Tibial nerve (tissue), 4 donors: ENCODE results near the gene MLKL. TPM values are rescaled to one million over a fixed set of nuclear protein-coding genes. Genes with fewer than 3 reads are reported as not detected.
A peak's percentile ranks its signal among the peaks of the same experiment; 100 is the strongest.

Experiments
- DNase-seq, 2 donors: peaks; one replicate each; pipeline ENCODE4 v3.0.0-alpha.2; 2019; ENCODE audit warnings: low spot score in 2 of 2
- H3K27ac ChIP-seq, 4 donors: fragments of 200-600 bp; sonication (generic) in 3 of 4; one replicate each; pipeline ENCODE4 v1.5.1; 2017 to 2019; ENCODE audit warnings: mild to moderate bottlenecking in 1 of 4
- H3K27me3 ChIP-seq, 2 donors: fragments of 200-600 bp; sonication (generic) in 1 of 2; one replicate each; pipeline versions ENCODE4 v1.5.1 to v1.6.0; 2017 to 2019
- H3K36me3 ChIP-seq, 3 donors: fragments of 200-600 bp; sonication (generic); one replicate each; pipeline ENCODE4 v1.5.1; 2018 to 2019
- H3K4me1 ChIP-seq, 4 donors: fragments of 200-600 bp; sonication (generic) in 3 of 4; one replicate each; pipeline ENCODE4 v1.5.1; 2017 to 2019
- H3K4me3 ChIP-seq, 4 donors: fragments of 200-600 bp; sonication (generic) in 3 of 4; one replicate each; pipeline ENCODE4 v1.5.1; 2017 to 2019; ENCODE audit warnings: mild to moderate bottlenecking in 1 of 4, moderate library complexity in 1 of 4
- H3K9me3 ChIP-seq, 4 donors: fragments of 200-600 bp; sonication (generic) in 3 of 4; one replicate each; pipeline ENCODE4 v1.5.1; 2017 to 2019
- CTCF ChIP-seq, 5 experiments: fragments of 200-600 bp in 3 of 5; fragments of 450-650 bp in 2 of 5; sonication (generic) in 3 of 5; IDR thresholded peaks; one replicate each; pipeline ENCODE4 v1.5.1; 2016 to 2019; ENCODE audit warnings: antibody characterized with exemption in 5 of 5, mild to moderate bottlenecking in 3 of 5, moderate library complexity in 2 of 5
- EP300 ChIP-seq, 2 donors: sonication (generic); formaldehyde crosslinking; IDR thresholded peaks; one replicate each; pipeline ENCODE4 v1.6.1; 2017; ENCODE audit warnings: antibody characterized with exemption in 2 of 2, mild to moderate bottlenecking in 1 of 2
- POLR2A ChIP-seq, 2 donors: fragments of 450-650 bp; IDR thresholded peaks; one replicate each; pipeline ENCODE4 v1.6.1; 2017; ENCODE audit warnings: antibody characterized with exemption in 2 of 2, mild to moderate bottlenecking in 2 of 2, moderate library complexity in 2 of 2
- WGBS, 2 donors: methylation state at CpG; one replicate each; pipeline ENCODE4 v1.1.5; 2018; 5-methylcytosine and 5-hydroxymethylcytosine counted together
- total RNA-seq, 4 donors: library from RNA; depleted of rRNA; stranded (reverse); fragments of >200 nt; gene quantifications; one replicate each; pipeline ENCODE4 v1.1.0, GENCODE V29; 2016

Gene MLKL
- total RNA-seq, 4 donors from 2014 or later, result 4.8 to 22.8 (median 10.2) TPM

- no peak overlapping the region for H3K4me3 ChIP-seq
- H3K9me3 ChIP-seq, result no peaks in the 10 kb centered on the region
- WGBS, 2 donors, result 72 to 78% methylated on average over 9 of the region's 9 CpGs
- peak overlapping the region in 3 of 4 donors; percentile 10 to 93 (median 53) for H3K27ac ChIP-seq
- H3K4me1 ChIP-seq, result peaks cover 0 to 55% (median 5%) of the 10 kb centered on the region in 4 donors
- no peaks in the 10 kb centered on the region for H3K36me3 ChIP-seq
- no peaks in the 10 kb centered on the region for H3K27me3 ChIP-seq
- no peak for DNase-seq
- TF ChIP-seq POLR2A (IDR thresholded peaks at IDR 0.05) (no peak), EP300 (IDR thresholded peaks at IDR 0.05) (no peak), CTCF (IDR thresholded peaks at IDR 0.05) (no peak)
Observed at GRCh38 chr16:74736531-74737157, 36.0 kb upstream of the MLKL start.

- no peak overlapping the region for H3K4me3 ChIP-seq
- no peak for DNase-seq
- H3K27ac ChIP-seq, result peak overlapping the region in 3 of 4 donors; percentile 53 to 93 (median 58)
- TF ChIP-seq CTCF (IDR thresholded peaks at IDR 0.05) (no peak), EP300 (IDR thresholded peaks at IDR 0.05) (no peak), POLR2A (IDR thresholded peaks at IDR 0.05) (no peak)
- 80 to 100% methylated on average over 1 to 3 of the region's 3 CpGs for WGBS, 2 donors
- no peaks in the 10 kb centered on the region for H3K9me3 ChIP-seq
- no peaks in the 10 kb centered on the region for H3K27me3 ChIP-seq
- no peaks in the 10 kb centered on the region for H3K36me3 ChIP-seq
- H3K4me1 ChIP-seq, result peaks cover 0 to 44% (median 2%) of the 10 kb centered on the region in 4 donors
Observed at GRCh38 chr16:74735554-74735953, 34.9 kb upstream of the MLKL start.

- Histone ChIP-seq H3K4me1 (peaks cover 0 to 44% (median 2%) of the 10 kb centered on the region in 4 donors), H3K27ac (peak overlapping the region; percentile 42 to 93 (median 56)), H3K36me3 (no peaks in the 10 kb centered on the region), H3K4me3 (no peak overlapping the region), H3K27me3 (no peaks in the 10 kb centered on the region), H3K9me3 (no peaks in the 10 kb centered on the region)
- WGBS, 2 donors, result 46 to 66% methylated on average over 10 of the region's 10 CpGs
- DNase-seq, result no peak
- TF ChIP-seq EP300 (IDR thresholded peaks at IDR 0.05) (no peak), POLR2A (IDR thresholded peaks at IDR 0.05) (no peak), CTCF (IDR thresholded peaks at IDR 0.05) (no peak)
Observed at GRCh38 chr16:74735162-74735452, 34.4 kb upstream of the MLKL start.

- H3K4me1 ChIP-seq, result peaks cover 0 to 42% (median 2%) of the 10 kb centered on the region in 4 donors
- H3K4me3 ChIP-seq, result no peak overlapping the region
Observed at GRCh38 chr16:74734361-74735161, 33.9 kb upstream of the MLKL start.

More at GRCh38 chr16:74734361-74735161, 33.9 kb upstream of the MLKL start:
- H3K9me3 ChIP-seq, result no peaks in the 10 kb centered on the region
- H3K36me3 ChIP-seq, result no peaks in the 10 kb centered on the region
- TF ChIP-seq CTCF (IDR thresholded peaks at IDR 0.05) (no peak), EP300 (IDR thresholded peaks at IDR 0.05) (peak in 1 of 2 donors; percentile 4)
- DNase-seq, result no peak
- 35 to 41% methylated on average over 21 of the region's 21 CpGs for WGBS, 2 donors
- H3K27me3 ChIP-seq, result no peaks in the 10 kb centered on the region
- peak overlapping the region; percentile 42 to 93 (median 56) for H3K27ac ChIP-seq
